Thyroid gland (tissue), 4 donors: ENCODE data around the gene ZBTB42.

Source experiments
- POLR2A ChIP-seq, 2 donors: fragments of 450-650 bp; IDR thresholded peaks; one replicate each; pipeline ENCODE4 v1.6.1; 2017; ENCODE audit warnings: antibody characterized with exemption in 2 of 2, mild to moderate bottlenecking in 2 of 2, moderate library complexity in 1 of 2
- TF ChIP-seq, protein P1 (sequence below), 6 experiments: fragments of 200-600 bp in 3 of 6; fragments of 450-650 bp in 3 of 6; sonication (generic) in 3 of 6; IDR thresholded peaks; one replicate each; pipeline ENCODE4 v1.5.1; 2016 to 2019; ENCODE audit warnings: antibody characterized with exemption in 6 of 6, mild to moderate bottlenecking in 2 of 6, inconsistent platforms in 1 of 6, moderate library complexity in 1 of 6

DNA sequence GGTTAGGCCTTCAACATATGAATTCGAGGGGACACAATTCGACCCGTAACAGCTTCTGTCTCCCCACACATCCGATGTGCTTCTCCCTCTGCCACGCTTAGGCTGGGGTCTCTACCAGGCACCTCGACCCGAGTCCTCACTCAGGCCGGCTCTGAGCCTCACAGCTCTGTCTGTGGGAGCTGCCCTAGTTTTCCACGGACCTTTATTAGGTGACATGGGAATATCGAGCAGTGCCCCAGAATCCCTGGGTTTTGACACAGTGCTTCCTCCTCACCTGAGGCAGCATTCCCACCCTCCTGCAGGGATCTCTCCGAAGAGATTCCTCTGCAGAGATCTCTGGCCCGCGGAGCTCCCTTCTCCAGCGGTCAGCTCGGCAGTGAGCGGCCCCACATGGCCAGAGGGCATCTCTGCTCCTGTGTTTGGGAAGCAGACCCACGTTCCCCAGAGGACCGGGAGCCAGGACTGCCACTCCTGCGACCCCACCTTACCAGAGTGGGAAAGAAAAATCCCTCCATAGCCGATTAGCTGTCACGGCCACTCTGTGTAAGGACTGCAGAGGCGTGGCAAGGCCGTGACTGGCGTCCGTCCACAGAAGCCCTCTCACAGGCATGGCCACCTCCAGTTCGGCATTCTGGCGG, 21.2 kb downstream of the ZBTB42 start:
- TF ChIP-seq, protein P1, sequence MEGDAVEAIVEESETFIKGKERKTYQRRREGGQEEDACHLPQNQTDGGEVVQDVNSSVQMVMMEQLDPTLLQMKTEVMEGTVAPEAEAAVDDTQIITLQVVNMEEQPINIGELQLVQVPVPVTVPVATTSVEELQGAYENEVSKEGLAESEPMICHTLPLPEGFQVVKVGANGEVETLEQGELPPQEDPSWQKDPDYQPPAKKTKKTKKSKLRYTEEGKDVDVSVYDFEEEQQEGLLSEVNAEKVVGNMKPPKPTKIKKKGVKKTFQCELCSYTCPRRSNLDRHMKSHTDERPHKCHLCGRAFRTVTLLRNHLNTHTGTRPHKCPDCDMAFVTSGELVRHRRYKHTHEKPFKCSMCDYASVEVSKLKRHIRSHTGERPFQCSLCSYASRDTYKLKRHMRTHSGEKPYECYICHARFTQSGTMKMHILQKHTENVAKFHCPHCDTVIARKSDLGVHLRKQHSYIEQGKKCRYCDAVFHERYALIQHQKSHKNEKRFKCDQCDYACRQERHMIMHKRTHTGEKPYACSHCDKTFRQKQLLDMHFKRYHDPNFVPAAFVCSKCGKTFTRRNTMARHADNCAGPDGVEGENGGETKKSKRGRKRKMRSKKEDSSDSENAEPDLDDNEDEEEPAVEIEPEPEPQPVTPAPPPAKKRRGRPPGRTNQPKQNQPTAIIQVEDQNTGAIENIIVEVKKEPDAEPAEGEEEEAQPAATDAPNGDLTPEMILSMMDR (IDR thresholded peaks at IDR 0.05) = no peak
- TF ChIP-seq POLR2A (IDR thresholded peaks at IDR 0.05) = no peak
